Mucosa of descending colon (tissue), 3 donors: ENCODE measurements around the gene SIRPA. TPM values are rescaled to one million over a fixed set of nuclear protein-coding genes. Genes with fewer than 3 reads are reported as not detected.

Source experiments
- ATAC-seq: fragments of 200-7000 bp; cut with Tn5 transposase; one replicate; pipeline ENCODE4 v1.9.1; 2020; ENCODE audit warnings: mild to moderate bottlenecking, moderate library complexity
- DNase-seq, 3 donors: peaks; one replicate each; pipeline ENCODE4 v3.0.0-alpha.2; 2020
- H3K36me3 ChIP-seq: fragments of 200-600 bp; one replicate; pipeline ENCODE4 v1.8.0; 2021; ENCODE audit warnings: low read depth, mild to moderate bottlenecking
- H3K4me1 ChIP-seq: fragments of 200-600 bp; one replicate; pipeline ENCODE4 v1.8.0; 2021; ENCODE audit warnings: low read depth, mild to moderate bottlenecking
- H3K4me3 ChIP-seq: fragments of 200-600 bp; one replicate; pipeline ENCODE4 v1.8.0; 2021; ENCODE audit warnings: mild to moderate bottlenecking
- H3K9me3 ChIP-seq: fragments of 200-600 bp; one replicate; pipeline ENCODE4 v1.8.0; 2021; ENCODE audit warnings: mild to moderate bottlenecking
- intact Hi-C, 2 donors: fragments of 100-400 bp; cut with DNase I in 1 of 2; cut with micrococcal nuclease in 1 of 2; formaldehyde crosslinking; loops; one replicate each; pipeline versions ENCODE4 v1.11.0 to v1.11.1; 2022; cut with DNase I, micrococcal nuclease
- total RNA-seq, 3 donors: library from RNA; stranded (reverse); fragmentation: NEBNext Ultra II Directional in 2 of 3; extraction: Animal tissue kit (Norgen Biotek cat#: 25700) in 2 of 3; gene quantifications; one replicate each; pipeline versions ENCODE4 v1.2.1 to v1.2.4, GENCODE V29; 2021 to 2023
- TF ChIP-seq, protein P1 (sequence below): fragments of 200-600 bp; IDR thresholded peaks from one replicate; pipeline ENCODE4 v1.8.0; 2022; ENCODE audit warnings: antibody characterized with exemption, mild to moderate bottlenecking
- donor health status: DM: no; HTN: no; CAD: no; lungs with moderate emphysema.
- donor health status: DM: no; HTN: no; CAD: no.
- donor health status: DM: no; HTN: yes; CAD: no.

SIRPA gene
- total RNA-seq, 3 donors from 2014 or later, result 7.6 to 24.4 (median 14.1) TPM

GRCh38 chr20:1939270-1939595 lies 44.0 kb downstream of the SIRPA start:
- TF ChIP-seq, protein P1, sequence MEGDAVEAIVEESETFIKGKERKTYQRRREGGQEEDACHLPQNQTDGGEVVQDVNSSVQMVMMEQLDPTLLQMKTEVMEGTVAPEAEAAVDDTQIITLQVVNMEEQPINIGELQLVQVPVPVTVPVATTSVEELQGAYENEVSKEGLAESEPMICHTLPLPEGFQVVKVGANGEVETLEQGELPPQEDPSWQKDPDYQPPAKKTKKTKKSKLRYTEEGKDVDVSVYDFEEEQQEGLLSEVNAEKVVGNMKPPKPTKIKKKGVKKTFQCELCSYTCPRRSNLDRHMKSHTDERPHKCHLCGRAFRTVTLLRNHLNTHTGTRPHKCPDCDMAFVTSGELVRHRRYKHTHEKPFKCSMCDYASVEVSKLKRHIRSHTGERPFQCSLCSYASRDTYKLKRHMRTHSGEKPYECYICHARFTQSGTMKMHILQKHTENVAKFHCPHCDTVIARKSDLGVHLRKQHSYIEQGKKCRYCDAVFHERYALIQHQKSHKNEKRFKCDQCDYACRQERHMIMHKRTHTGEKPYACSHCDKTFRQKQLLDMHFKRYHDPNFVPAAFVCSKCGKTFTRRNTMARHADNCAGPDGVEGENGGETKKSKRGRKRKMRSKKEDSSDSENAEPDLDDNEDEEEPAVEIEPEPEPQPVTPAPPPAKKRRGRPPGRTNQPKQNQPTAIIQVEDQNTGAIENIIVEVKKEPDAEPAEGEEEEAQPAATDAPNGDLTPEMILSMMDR, result no peak
- H3K9me3 ChIP-seq, result no peaks in the 10 kb centered on the region
- H3K4me3 ChIP-seq, result no peak overlapping the region
- ATAC-seq (no peak), DNase-seq (no peak)
- intact Hi-C loops, result no loop called here
- no peaks in the 10 kb centered on the region for H3K36me3 ChIP-seq
- no peaks in the 10 kb centered on the region for H3K4me1 ChIP-seq

DNA sequence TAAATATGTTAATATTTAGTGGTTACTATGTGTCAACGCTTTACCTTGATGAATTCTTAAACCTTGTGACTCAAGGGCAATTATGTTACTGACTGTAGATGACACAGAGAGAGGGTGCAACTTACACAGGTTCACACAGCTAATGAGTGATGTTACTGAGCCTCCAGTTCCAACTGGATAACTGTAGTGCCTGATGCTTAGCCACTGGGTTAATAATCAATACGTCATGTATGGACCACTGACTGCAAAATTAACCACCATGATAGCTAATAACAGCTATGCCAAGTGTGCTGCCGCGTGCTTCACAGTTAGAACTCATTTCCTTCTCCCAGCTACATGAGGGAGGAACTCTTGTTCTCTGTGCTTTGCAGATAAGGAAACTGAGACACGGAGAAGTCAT lies 45.4 kb downstream of the SIRPA start:
- no peaks in the 10 kb centered on the region for H3K4me1 ChIP-seq
- no peaks in the 10 kb centered on the region for H3K9me3 ChIP-seq
- TF ChIP-seq, protein P1, result no peak
- DNase-seq (no peak), ATAC-seq (no peak)
- H3K4me3 ChIP-seq, result no peak overlapping the region
- H3K36me3 ChIP-seq, result no peaks in the 10 kb centered on the region
- intact Hi-C loops, result no loop called here

DNA sequence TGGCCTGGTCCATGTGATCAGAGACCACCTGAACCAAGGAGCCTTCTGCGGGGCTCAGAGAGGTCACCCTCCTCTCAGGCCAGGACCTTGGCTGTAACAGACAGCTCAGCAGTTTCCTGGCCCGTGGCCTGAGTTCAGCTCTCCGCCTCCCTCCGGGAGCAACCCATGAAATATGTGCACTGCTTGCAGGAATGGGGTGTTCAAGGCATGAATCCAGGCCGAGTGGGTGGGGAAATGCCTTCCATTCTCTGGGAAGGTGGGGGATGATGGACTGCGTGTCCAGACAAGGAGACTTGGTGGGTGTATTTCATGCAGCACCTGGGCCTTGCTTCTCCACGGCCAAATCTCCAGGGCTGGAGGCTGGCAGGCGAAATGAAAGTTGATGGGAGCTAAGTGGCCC lies 46.0 kb downstream of the SIRPA start:
- DNase-seq (no peak), ATAC-seq (no peak)
- H3K4me1 ChIP-seq, result no peaks in the 10 kb centered on the region
- TF ChIP-seq, protein P1, result no peak
- no peaks in the 10 kb centered on the region for H3K36me3 ChIP-seq
- H3K4me3 ChIP-seq, result no peak overlapping the region
- no peaks in the 10 kb centered on the region for H3K9me3 ChIP-seq
- intact Hi-C loops, result no loop called here

- Histone ChIP-seq H3K4me1 (peaks cover 7% of the 10 kb centered on the region), H3K36me3 (no peaks in the 10 kb centered on the region), H3K4me3 (no peak overlapping the region), H3K9me3 (no peaks in the 10 kb centered on the region)
- intact Hi-C loops, result no loop called here
- ATAC-seq (no peak), DNase-seq (no peak)
- TF ChIP-seq, protein P1, result no peak
These were observed 46.9 kb downstream of the SIRPA start for GRCh38 chr20:1942061-1942460.

- Histone ChIP-seq H3K4me3 (no peak overlapping the region), H3K36me3 (no peaks in the 10 kb centered on the region), H3K9me3 (no peaks in the 10 kb centered on the region), H3K4me1 (peaks cover 9% of the 10 kb centered on the region)
- intact Hi-C loops, result no loop called here
- no peak for ATAC-seq
- TF ChIP-seq, protein P1, result no peak
- DNase-seq, result no peak
These were observed 47.5 kb downstream of the SIRPA start for GRCh38 chr20:1942486-1943274.
